Lung (tissue), 12 donors: ENCODE data around the gene RNF8. TPM values are rescaled to one million over a fixed set of nuclear protein-coding genes. Genes with fewer than 3 reads are reported as not detected.
"Not testable (repeated sequence)": the region's sequence is repeated elsewhere in the genome, so short reads cannot be mapped to it uniquely, and the experiment has no call there.

Source experiments
- ATAC-seq: fragments of 200-7000 bp; cut with Tn5 transposase; one replicate; pipeline ENCODE4 v1.9.1; 2020; ENCODE audit warnings: moderate number of reproducible peaks; ENCODE audit not compliant: insufficient read depth, low FRiP score
- DNase-seq, 3 donors: peaks; one replicate each; pipeline ENCODE4 v3.0.0-alpha.2; 2013 to 2017
- H3K27ac ChIP-seq, 2 donors: one replicate each; pipeline ENCODE4 v1.5.1; 2013; ENCODE audit warnings: mild to moderate bottlenecking in 2 of 2, moderate library complexity in 2 of 2, control low read depth in 1 of 2, inconsistent platforms in 1 of 2, low read depth in 1 of 2, low read length in 1 of 2
- H3K27me3 ChIP-seq, 3 donors: one replicate each; pipeline ENCODE4 v1.5.1; 2013; ENCODE audit warnings: low read length in 2 of 3; ENCODE audit not compliant: control insufficient read depth in 3 of 3, insufficient read depth in 3 of 3
- H3K36me3 ChIP-seq, 4 donors: one replicate each; pipeline ENCODE4 v1.5.1; 2013; ENCODE audit warnings: low read length in 4 of 4, mild to moderate bottlenecking in 1 of 4, moderate library complexity in 1 of 4; ENCODE audit not compliant: control insufficient read depth in 4 of 4, insufficient read depth in 4 of 4
- H3K4me1 ChIP-seq, 5 donors: one replicate each; pipeline ENCODE4 v1.5.1; 2013; ENCODE audit warnings: low read length in 5 of 5, mild to moderate bottlenecking in 2 of 5, moderate library complexity in 1 of 5; ENCODE audit not compliant: control insufficient read depth in 5 of 5, insufficient read depth in 5 of 5
- H3K4me3 ChIP-seq: one replicate; pipeline ENCODE4 v1.5.1; 2013; ENCODE audit warnings: mild to moderate bottlenecking, control low read depth, moderate library complexity
- H3K9ac ChIP-seq, 2 donors: one replicate each; pipeline ENCODE4 v1.5.1; 2013; ENCODE audit warnings: low read length in 2 of 2, control low read depth in 1 of 2; ENCODE audit not compliant: insufficient read depth in 1 of 2
- H3K9me3 ChIP-seq, 4 donors: one replicate each; pipeline ENCODE4 v1.5.1; 2013; ENCODE audit warnings: low read length in 3 of 4, mild to moderate bottlenecking in 1 of 4, moderate library complexity in 1 of 4; ENCODE audit not compliant: control insufficient read depth in 4 of 4, insufficient read depth in 3 of 4
- CTCF ChIP-seq: IDR thresholded peaks from 2 replicates; pipeline ENCODE4 v1.5.1; 2012; ENCODE audit warnings: mild to moderate bottlenecking; ENCODE audit errors: control extremely low read depth, extremely low read depth
- WGBS, 2 donors: extraction: QIAGEN DNeasy Blood & Tissue Kit; methylation state at CpG; one replicate each; pipeline ENCODE4 v1.1.7; 2013; 5-methylcytosine and 5-hydroxymethylcytosine counted together
- polyA plus RNA-seq, 2 donors: library from polyadenylated mRNA; stranded (reverse); fragments of 200-250 nt; gene quantifications; one replicate each; pipeline ENCODE4 v1.2.1, GENCODE V29; 2013
- total RNA-seq, 2 donors: library from RNA; depleted of rRNA in 1 of 2; stranded (reverse); fragments of >200 nt in 1 of 2; gene quantifications; one replicate each; pipeline ENCODE4 v1.2.1, GENCODE V29; 2014 to 2021
- donor health status: control.
- donor health status: control.
- donor health status: Bipolar disorder and iron deficiency.
- donor health status: healthy.
- donor health status: DM: yes; HTN: yes; CAD: no.

RNF8 gene
- total and polyA plus RNA-seq, 4 donors, result 10.5 to 28.1 (median 12.7) TPM

GRCh38 chr6:37343248-37343647 is 10.5 kb upstream of the RNF8 start:
- Histone ChIP-seq H3K9ac (no peak overlapping the region), H3K36me3 (no peaks in the 10 kb centered on the region), H3K9me3 (no peaks in the 10 kb centered on the region), H3K27me3 (no peaks in the 10 kb centered on the region), H3K4me1 (peaks cover 0 to 6% (median 0%) of the 10 kb centered on the region in 5 donors), H3K4me3 (no peak overlapping the region), H3K27ac (no peak overlapping the region)
- no peak for TF ChIP-seq CTCF
- WGBS, 2 donors, result 88 to 92% methylated on average over 3 of the region's 3 CpGs
- DNase-seq (no peak), ATAC-seq (no peak)

- Histone ChIP-seq H3K9me3 (no peaks in the 10 kb centered on the region), H3K4me1 (peaks cover 0 to 6% (median 0%) of the 10 kb centered on the region in 5 donors), H3K36me3 (no peaks in the 10 kb centered on the region), H3K9ac (no peak overlapping the region), H3K4me3 (no peak overlapping the region), H3K27ac (no peak overlapping the region), H3K27me3 (no peaks in the 10 kb centered on the region)
- ATAC-seq (no peak), DNase-seq (no peak)
- 88 to 91% methylated on average over 3 of the region's 3 CpGs for WGBS, 2 donors
- no peak for TF ChIP-seq CTCF
Observed at GRCh38 chr6:37344308-37344707, 9.5 kb upstream of the RNF8 start.

GRCh38 chr6:37345804-37346203 is 8.0 kb upstream of the RNF8 start:
- H3K4me3 ChIP-seq, result not testable (repeated sequence)
- WGBS, 2 donors, result 66 to 68% methylated on average over 3 of the region's 3 CpGs

GRCh38 chr6:37347177-37347576 is 6.6 kb upstream of the RNF8 start:
- no peak overlapping the region for H3K27ac ChIP-seq
- no peak overlapping the region for H3K4me3 ChIP-seq
- H3K4me1 ChIP-seq, result no peaks in the 10 kb centered on the region
- no peaks in the 10 kb centered on the region for H3K27me3 ChIP-seq
- 94% methylated on average over 3 of the region's 3 CpGs for WGBS, 2 donors
- H3K9me3 ChIP-seq, result no peaks in the 10 kb centered on the region
- ATAC-seq (no peak), DNase-seq (no peak)
- no peaks in the 10 kb centered on the region for H3K36me3 ChIP-seq
- no peak for TF ChIP-seq CTCF
- no peak overlapping the region for H3K9ac ChIP-seq

More at GRCh38 chr6:37345804-37346203, 8.0 kb upstream of the RNF8 start:
- not testable (repeated sequence) for H3K27ac ChIP-seq, DNase-seq, H3K27me3 ChIP-seq, ATAC-seq, H3K9ac ChIP-seq, H3K4me1 ChIP-seq, H3K36me3 ChIP-seq, H3K9me3 ChIP-seq
